HuH-7.5 (cell line): ENCODE results near the gene GLB1L2.
"Not testable (repeated sequence)": the region's sequence is repeated elsewhere in the genome, so short reads cannot be mapped to it uniquely, and the experiment has no call there.

Source experiments
- DNase-seq: peaks from one replicate; pipeline ENCODE4 v3.0.0; 2011; ENCODE audit warnings: low spot score

GLB1L2 gene

DNA sequence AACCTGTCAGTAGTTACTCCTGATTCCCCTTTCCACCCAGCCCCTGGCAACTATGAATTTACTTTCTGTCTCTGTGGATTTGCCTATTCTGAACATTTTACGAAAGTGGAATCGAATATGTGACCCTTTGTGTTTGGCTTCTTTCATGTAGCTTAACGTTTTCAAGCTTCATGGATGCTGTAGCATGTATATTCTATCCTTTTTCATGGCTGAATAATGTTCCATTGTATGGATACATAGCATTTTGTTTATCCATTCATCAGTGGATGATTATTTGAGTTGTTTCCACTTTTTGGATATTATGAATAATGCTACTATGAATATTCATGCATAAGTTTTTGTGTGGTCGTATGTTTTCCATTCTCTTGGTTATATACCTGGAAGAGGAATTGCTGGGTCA is 9.2 kb upstream of the GLB1L2 start:
- DNase-seq: no peak

DNA sequence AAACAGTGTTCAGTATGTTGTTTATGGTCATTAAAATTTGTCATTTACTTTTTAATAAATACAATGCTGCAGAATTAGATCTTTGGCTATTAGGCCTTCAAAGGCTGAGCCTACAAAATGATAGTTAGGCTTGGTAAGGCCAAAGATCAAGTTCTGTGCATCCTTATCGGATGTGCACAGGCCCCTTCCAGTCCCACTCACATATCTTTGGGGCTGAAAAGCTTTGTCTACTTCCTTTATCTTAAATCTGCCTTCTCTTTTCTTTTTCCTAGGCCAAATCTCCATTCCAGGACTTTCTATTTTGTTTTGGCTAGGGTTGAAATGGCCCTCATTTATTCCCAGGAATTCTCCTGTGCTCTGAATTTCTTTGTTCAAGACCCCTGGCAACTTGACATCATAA is 3.4 kb upstream of the GLB1L2 start:
- DNase-seq: no peak

DNA sequence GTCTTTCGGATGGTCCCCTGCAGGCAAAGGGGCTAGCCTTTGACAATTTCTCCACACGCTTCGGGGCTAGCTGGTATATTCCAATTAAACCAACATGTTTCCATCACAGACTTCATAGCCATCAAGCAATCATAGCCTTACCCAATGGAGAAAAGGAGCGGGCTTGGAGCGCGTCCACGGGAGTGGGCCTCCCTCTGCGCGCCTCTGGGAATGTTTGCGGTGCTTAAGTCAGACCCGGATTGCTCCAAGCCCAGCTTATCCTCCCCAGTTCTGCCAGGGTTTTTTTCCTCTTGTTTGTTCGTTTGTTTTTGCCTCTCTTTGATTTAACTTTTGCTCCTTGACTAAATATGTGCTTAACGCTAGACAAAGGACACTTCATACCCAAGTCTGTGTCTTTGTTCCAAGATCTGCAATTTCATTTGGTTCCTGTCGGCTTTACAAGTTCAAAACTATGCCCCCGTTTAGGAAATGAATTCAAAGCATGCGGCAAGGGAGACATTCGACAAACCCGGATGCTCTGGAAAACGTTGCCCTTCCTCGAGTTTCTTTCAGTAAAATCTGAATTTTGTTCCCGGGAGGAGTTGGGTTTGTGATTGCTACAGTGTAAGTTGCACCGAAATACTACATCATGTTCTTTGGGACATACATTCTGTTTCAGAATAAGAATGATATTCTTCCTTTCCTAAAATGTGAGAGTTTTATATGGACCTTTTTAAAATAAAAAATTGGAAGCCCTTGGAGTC is 1.0 kb upstream of the GLB1L2 start:
- DNase-seq: no peak

DNA sequence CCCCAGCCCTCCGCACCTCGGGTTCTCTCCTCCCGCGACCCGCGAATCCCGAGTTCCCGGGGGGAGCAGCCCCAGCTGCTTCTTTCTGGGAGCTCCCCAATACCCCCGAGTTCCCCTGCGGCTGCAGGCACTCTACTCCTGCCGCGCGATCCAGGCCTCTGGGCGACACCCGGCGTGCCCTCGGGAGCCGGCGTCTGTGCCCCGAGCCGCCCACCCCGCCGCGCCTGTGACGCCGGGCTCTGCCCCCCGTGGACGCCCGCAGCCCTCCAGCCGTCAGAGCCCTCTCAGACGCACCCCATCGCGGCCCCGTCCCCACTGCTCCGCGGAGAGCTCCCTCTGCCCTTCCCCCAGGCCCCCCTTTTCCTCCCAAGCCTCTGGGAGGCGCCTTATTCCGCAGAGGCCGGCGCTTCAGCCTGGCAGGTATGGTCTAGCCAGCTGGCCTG is 422 bp downstream of the GLB1L2 start:
- DNase-seq: no peak

DNA sequence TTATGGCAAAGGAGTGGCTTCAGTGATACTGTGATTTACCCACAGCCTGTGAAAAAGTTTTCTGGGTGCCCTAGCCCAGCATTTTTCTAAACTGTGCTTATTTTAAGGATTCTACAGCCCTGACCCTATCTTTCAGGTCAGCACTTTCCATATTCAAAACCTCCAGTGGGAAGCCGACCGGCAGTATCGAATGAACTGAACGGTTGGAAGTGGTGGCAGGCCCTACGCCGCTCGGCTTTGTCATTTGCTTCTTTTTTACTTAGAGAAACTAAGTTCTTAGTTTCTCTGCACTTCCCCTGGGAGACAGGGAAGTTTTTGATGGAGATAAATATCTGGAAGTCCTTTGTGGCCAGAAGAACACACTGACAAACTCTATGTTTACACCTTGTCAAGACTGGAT is 994 bp downstream of the GLB1L2 start:
- no peak for DNase-seq

DNA sequence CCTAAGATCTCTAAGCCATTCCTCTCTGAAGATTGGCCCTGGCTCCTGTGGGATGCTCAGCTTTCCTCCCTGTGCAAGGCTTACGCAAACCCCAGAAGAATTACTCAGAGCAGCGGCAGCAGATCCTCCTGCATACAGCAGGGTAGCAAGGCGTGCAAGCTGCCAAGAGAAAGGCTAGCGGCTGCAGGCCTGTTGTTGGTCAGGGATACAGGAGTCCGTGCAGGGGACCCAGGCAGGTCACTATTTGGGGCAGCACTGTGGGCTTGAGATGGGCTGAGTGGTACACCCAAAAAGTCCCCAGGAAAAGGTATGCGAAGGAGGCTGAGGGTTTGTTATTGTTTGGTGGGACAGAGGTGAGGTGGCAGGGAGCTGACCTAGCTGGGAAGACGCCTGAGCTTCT is 1.5 kb downstream of the GLB1L2 start:
- DNase-seq: no peak

DNA sequence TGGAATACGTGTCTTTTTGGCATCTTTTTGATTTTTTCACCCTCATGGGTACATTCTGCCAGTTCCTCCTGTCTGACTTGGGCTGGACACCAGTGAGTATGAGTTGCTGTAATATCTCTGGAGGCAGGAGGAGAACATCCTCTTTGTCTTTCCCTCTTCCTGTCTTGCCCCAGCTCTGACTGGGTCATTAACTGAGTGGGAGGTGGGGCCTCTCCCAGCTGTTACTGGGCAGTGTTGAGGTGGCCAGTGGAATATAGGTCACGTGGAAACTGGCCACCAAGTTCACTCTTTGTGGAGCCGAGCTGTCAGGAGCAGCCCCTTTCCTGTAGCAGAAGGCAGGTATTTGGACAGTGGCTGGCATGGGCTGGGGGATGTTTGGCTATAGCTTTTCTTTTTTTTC is 2.2 kb downstream of the GLB1L2 start:
- DNase-seq: no peak

DNA sequence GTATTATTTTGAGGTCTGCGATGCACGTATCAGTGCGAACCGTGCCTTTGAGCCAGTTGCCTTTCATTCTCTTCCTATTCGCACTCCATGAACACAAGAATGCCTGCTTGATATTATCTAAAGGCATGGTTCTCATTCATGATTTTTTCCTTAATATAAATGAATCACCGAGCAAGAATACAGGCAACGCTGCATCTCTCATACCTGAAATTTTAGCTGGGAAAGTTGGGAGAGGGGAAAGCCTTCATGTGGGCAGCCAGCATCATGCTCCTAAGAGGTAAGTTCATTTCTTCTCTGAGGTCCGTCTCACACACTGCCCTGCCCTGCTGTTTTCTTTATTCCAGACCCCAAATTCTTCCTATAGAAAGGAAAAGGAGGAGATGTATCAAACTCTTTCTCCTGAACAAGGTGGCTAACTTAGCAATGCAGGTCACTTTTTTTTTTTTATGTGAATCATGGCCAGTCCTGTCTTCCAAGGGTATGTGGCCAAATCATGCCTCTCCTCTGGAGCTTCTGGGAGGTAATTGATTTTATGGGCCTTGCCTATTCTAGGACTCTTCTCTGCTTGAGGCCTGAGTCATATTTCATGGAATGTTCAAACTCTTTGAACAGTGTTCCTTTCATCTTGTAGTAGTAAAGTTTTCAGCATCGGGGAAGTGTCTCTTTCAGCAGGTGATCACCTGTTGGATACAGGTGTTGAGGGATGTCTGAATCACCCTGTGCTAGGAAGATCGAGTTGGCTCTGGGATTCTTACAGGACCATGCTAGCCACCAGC is 3.2 kb downstream of the GLB1L2 start:
- no peak for DNase-seq

DNA sequence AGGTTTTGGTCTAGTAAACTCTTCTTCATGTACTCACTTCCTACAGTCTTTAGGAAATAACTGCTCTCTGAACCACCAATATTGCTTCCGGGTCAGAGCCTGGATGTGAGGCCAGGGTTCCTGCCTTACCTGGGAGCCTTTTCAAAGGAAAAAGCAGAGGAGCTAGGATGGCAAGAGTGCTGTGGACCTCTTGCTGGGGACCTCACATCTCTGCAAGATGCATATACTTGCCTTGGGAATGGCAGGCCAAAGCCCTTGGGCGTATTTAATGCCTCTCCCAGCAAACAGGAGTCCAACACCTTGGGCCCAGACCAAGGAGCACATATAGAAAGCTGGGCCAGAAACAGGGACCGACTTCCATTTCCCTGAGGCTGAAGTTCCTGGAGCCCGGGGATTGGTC is 5.3 kb downstream of the GLB1L2 start:
- no peak for DNase-seq

DNA sequence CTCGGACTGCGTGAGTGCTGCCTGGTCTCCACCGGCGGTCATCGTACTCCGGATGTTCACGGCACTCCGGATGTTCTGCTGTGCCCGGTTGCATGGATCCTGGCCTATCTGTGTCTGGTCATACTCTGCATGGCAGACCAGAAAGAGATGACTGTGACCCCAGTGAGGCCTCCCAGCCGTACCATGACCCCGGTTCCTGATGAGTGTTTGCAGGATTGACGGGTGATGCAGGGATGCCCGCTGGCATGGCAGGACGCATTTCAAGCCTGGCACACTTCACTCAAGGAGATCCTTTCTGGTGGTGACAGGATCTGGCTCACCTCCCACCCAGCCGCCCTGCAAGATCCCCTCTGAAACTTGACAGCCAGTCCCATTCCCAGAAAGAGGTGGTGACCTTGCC is 6.3 kb downstream of the GLB1L2 start:
- DNase-seq: no peak

DNA sequence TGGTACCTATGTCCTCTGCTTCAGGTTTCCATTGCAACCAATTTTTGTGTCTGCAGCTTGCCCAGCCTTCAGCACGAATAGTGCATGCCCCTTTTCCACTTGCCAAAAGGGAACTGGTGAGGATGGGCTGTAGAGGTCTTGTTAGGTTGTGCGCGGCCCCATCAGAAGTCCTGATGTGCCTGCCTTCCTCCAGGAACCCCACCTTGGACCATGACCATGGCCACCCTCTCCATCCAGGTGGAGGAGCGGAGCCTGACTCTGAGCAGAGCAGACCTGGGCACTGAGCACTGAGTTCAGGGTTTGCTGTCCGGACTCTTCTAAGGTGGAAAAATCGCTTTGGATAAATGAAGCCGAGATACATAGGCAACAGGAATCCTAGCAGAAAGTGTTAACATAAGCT is 6.9 kb downstream of the GLB1L2 start:
- no peak for DNase-seq

DNA sequence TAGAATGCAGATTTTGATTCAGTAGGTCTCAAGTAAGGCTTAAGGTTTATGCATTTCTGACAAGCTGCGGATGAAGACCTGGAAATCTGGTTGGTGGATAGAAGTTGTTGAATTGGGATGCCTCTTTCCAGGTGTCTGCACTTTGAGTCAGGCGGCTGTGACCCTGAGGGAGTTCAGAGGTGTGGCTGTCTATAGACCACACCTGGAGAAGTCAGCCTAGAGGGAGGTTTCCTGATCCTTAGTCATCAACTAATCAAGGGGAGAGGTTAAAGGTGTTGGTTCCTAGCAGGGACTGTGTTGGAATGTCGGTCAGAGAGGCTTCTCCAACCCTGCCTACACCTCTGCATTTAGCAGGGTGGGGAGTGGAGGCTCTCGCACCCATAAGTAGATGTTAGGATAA is 8.0 kb downstream of the GLB1L2 start:
- DNase-seq: no peak

DNA sequence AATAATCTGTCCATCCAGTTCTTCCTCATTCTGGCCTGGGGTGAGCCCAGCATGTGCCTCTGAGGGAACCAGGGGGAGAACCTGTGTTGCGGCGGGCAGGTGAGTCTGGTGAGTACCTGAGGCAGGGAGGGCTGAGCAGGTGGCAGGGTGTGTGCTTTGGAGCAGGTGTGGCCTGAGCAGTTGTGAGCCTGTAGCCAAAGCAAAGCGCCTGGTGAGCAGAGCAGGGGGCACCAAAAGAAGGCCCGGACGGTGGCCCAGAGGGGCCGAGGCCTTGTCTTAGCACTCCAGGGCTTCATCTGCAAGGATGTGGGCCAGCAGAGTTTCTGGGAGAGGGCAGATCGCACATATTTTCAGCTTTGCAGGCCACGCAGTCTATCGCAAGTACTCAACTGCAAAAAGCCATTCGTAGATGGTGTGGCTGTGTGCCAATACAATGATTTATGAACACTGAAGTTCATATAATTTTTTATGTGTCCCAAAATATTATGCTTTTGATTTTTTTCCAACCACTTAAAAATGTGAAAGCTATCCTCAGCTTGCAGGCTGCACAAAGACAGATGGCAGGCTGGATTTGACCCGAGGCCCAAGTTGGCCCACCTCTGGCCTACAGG is 8.7 kb downstream of the GLB1L2 start:
- no peak for DNase-seq

DNA sequence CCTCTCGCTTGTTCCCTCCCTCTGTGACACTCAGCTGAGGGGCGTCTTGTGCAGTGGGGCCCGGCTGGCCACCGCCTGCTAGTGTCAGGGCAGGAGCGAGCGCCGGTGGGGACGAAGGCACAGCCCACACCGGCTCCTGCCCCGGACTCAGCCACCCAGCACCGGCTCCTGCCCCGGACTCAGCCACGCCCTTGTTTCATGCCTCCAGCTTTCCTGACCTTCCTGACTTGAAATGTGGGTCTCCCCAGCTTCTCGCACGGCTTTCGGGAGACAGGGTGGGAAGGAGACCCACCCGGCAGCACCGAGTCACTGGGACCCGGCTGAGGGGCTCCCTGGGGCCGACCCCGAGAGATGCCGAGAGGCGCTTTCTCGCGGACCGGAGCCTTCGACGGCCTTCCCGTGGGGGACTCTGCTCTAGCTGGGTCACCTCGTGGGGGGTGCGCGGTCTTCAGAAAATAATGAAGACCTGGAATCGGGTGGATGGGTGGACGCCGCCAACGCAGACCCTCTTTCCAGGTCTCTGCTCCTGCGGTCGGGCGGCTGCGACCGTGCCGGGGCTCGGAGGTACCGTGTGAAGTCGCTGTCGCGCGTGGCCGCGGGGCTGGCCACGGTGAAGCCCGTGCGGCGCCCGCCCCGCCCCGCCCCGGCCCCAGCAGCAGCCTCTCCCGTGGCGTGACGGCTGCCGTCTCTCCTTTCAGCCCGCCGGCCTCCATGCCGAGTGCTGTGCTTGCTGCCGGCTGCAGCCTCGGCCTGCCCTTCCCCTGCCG is 10.2 kb downstream of the GLB1L2 start:
- DNase-seq: no peak

DNA sequence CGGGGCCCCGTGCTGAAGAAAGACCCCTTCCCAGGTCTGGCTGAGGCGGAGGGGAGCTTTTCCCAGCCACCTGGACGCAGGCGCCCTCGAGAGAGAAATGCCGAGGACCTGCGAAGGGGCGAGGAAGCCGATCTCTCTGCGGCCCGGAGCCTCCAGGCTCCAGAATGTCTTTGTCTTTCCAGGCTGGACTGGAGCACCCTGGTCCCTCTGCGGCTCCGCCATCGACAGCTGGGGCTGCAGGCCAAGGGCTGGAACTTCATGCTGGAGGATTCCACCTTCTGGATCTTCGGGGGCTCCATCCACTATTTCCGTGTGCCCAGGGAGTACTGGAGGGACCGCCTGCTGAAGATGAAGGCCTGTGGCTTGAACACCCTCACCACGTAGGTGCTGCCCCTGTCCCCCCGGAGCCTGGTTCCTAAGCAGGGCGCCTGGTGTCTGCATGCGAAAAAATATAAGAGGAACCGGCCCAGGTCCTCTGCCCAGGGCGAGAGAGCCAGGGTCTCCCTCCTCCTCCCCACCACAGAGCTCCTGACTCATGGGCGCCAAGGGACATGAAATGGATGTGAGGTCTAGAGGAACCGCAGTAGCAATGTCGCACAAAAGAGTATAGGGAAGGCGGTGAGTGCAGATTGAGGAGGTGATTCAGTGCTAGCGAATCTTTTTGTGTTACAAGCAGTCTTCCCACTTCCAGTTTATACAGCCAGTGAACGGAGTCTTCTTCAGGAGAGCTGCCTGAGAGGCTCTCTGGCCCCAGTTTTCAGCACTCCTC is 11.0 kb downstream of the GLB1L2 start:
- DNase-seq: no peak

DNA sequence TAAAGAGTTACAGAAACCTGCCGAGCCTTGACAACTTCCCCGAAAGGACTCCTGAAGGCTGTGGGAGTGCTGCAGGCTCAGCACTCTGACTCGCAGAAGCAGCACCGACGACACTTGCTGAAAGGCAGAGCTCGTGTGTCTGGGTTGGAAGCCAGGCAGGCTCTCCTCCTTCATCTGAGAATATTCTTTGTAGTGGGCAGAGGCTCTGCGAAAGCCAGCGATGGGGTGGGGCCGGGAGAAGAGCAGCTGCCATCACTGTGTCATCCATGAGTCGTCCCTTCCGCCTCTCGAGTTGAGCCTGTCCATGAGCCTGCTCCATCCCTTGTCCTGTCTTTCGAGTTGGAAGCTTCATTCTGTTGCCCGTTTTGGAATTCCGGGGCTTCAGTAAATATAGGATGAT is 11.9 kb downstream of the GLB1L2 start:
- no peak for DNase-seq

DNA sequence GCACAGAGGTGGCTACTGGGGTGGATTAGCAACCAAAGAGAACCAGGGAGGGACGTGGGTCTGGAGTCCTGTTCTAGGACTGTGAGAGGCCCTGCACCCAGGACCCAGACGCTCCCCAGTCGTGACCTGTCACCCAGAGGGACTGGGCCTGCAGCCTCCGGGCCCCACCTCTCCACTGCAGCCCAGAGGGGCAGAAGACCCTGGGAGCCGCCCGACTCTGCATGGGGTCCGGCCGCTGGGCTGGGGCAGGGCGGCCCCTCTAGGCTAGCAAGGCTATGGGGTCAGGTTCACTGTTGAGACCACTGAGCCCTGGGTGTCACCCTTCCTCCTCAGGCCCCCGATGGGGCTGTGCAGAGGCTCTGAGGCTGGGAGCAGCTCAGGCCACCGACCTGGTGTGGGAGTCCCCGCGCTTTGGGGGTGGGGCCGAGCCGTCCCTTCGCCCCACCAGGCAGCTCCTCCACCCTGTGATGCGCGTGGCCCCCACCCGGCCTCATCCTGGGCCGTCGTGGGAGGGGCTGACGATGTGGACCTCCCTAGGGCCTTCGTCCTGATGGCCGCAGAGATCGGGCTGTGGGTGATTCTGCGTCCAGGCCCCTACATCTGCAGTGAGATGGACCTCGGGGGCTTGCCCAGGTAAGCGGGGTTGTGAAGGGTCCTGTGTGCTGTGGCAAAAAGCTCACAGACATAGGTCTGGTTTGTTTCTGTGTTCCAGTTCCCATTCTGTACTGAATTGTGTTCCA is 12.9 kb downstream of the GLB1L2 start:
- DNase-seq: not testable (repeated sequence)

DNA sequence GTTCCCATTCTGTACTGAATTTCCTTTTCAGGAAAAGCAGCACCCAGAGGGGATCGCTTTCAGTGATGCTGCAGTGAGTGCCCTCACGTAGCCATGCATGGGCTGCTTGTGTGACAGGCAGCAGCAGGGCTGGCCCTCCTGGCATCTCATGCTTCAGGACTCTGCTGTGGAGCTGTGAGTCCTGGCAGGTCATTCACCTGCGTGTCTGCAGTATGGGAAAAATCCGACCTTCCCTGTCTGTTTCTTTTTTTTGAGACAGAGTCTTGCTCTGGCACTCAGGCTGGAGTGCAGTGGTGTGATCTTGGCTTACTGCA is 13.4 kb downstream of the GLB1L2 start:
- DNase-seq: no peak

DNA sequence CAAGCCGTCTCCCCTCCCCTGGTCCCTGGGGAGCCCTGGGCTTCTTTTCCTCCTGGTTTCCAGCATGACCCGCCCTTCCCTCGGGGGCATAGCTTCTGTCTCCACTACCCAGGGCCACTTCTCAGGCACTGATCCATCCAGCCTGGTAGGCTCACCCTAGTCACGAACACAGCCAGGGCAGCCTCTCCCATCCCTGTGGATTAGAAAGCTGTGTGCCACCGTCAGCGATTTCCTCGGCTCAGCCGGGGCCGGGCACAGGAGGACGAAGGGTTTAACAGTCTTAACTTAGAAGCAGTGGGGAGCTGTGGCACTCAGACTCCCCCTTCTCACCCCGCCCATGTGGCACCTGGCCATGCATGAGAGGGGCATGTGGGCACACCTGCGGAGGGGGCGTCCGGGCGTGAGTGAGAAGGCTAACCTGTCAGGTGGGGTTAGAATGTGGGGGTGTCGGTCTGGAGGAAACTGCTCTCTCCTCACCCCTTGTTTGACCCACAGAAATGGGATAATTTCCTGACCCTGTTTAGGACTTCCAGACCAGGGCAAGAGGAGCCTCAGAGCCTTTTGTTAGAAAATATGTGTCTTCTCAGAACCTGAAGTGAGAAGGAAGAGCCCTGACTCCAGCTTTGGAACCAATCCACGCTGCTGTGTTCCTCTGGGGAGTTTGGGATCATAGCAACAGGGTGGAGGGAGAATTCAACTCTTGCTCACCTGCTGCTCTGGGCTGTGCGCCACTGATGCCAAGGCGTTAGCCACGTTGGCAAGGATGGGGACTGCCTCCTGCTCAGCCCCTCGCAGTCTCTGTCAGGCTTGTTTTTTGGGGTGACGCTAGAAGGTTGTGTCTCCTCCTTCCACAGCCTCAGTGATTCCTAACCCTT is 14.6 kb downstream of the GLB1L2 start:
- no peak for DNase-seq

DNA sequence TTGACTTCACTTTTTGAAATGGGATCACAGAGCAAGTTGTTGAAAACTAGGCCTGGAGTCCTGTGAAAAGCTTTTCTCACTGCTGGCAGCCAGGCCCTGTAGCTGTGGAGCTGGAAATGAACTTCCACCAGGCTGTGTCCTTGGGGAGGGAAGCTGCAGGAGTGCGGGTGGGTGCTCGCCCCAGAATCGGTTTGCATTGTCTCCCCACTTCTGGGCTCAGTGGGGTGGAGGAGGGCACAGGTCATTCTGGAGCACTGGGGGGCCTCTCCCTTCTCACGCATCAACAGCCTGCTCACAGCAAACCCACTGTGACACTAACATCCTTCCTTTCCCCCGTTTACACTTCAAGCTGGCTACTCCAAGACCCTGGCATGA is 15.2 kb downstream of the GLB1L2 start:
- DNase-seq: no peak
